ENCODE results near the gene KRT3.

The KRT3 gene

DNA sequence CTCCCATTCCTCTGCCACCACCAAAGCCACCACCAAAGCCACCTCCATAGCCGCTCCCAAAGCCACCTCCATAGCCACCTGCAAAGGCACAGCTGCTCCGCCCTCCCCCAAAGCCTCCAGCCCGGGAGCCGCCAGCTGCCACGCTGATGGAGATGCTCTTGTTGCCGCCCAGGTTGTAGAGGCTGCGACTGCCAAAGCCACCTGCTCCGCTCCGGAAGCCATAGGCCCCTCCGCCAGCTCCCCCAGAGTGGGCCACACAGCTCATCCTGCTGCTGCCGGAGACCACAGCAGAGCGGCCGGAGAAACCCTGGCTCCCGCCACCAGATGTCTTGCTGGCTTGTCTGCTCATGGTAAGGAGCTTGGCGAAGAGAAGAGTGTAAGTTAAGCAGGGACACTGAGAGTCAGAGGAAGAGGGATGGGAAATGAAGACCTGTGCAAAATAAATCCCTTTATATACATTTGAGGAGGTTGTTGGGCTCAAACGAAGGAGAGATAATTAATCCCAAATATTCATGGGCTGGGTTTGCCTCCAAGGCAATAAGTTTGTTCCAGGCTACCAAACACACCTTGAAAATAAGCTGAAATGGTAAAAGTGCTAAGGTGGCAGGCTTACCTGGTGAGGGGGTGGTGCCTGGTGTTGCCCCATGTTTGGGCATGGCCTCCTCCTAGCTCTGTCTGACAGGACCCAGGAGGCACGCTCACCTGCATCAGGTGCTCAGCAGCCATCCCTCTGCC, at the start of gene KRT3:
KRT3 (minus strand) TSS at position 424 of the 735 bp plus-strand sequence; CDS start at position 349, 75 bp downstream.
- no peak for DNase-seq

DNA sequence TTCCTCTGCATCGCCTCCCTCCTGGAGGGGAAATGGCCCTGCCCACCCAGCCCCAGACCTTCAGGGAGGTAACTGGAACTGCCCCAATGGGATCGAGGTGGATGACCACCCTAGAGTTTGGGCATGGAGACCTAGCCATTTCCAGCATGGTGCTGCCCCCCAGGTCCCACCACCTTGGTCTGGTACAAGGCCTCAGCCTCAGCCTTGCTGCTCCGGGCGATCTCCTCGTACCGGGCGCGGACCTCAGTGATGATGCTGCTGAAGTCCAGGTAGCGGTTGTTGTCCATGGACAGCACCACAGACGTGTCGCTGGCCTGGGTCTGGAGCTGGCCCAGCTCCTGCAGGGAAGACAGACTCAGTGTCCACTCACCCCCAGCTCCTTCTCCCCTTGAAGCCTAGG, 48.5 kb upstream of the KRT3 start:
- DNase-seq, result no peak

DNA sequence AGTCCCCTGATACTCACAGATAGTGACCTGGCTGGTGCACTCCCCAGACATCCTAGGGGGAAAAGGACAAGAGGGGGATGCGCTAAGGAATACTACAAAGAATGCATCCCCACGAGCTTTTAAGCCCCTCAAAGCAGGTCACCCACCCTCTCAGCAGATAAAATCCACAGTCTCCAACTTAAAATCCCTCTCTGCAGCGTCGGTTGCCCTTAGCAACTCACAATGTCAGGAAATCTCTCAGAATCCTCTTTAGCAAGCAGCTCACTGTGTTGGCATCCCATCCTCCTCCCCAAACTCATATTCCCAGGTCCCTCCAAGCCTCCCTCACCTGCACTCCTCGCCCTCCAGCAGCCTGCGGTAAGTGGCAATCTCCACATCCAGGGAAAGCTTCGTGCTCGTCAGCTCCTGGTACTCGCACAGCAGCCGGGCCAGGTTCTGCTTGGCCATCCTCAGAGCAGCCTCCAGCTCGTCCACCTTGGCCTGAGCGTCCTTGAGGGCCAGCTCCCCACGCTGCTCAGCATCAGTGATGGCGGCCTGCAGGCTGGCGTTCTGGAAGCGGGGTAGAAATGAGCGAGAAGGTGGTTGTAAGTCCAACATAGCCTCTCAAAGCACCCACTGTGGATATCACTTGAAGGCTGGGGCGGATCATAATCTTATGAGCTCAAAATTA, 43.7 kb upstream of the KRT3 start:
- DNase-seq, result no peak

DNA sequence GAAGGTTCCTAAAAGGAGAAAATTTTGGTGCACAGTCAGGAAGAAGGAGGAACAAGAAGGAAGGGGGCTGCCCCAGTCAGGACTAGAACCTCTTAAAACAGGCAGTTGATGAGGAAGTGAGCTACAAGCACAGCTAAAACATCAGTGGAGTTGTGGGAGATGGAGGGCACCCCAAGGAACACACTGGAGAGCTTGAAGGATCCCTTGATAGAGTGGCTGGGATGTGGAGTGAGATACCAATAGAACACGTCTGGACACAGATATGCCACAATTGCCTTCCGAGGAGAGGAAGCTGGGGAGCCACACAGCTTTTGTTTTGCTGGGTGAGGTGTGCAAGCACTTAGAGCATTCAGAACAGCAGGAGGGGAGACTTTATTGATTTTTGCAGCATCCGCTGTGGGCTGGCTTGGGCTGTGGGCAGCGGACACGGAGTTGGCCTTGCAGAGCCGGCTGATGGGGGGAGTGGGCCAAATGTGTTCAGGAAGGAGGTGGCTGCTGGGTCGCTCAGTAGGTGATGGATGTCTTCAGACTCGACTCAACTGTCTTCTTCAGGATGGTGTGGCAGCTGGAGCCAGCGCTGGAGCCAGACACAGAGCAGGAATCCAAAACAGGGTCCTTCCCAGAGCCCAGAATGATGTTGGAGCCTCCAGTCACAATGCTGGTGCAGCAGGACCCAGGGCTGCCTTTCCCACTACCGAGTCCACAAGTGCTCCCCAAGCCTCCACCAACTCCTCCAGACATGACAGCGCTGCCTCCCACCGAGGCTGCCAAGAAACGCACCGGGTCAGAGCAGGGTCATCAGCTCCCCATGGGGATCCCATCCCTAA, 42.9 kb upstream of the KRT3 start:
- DNase-seq, result no peak

DNA sequence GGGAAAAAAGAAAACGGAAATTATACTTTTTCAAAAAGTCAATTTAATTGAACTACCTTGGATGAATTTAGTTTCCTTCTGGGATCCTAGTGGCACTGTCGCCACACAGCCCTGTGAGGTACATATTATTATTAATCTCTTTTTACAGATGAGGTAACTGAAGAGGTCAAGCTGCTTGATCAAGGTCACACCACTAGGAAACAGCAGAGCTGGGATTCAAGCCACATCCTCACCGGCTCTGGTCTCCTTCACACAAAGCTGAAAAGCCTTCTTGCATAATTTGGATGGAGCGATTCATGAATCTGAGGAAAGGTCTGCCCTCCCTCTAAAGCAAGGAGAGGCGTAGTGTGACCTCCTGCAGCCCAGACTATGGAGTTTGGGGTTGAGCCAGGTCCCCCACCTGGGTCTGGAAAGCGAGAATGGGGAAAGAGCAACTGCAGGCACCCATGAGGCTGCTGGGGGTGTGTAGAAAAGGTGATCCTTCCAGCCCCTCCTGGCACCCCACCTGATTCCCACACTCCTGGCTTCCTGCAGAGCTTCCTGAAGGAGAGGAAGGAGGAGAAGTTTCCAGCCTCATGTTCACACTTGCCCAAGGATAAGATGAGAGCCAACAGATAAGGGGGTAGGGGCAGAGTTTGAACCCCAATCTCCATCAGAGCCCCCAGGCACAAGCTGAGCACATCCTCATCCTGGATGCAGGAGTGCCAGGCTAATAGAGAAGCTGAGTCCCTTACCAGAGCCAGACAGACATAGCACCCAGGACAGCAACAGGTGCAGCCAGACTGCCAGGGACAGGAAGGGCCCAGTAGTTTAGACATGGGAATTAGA, 42.1 kb upstream of the KRT3 start:
- DNase-seq, result no peak

DNA sequence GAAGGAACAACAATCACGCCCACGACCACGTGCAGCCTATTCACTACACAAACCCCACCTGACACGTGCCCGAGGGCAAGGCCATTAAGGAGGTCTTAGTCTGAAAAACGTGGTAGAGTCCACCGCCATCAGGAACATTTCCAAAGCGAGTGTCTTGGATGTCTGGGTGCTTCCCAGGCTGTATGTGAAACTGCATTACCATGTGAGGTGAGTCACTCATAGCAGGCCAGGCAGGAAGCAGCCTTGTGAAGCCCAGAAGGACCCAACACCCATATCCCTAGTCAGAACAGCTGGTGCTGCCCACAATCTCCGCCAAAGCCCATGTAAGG, 41.5 kb upstream of the KRT3 start:
- DNase-seq, result no peak

DNA sequence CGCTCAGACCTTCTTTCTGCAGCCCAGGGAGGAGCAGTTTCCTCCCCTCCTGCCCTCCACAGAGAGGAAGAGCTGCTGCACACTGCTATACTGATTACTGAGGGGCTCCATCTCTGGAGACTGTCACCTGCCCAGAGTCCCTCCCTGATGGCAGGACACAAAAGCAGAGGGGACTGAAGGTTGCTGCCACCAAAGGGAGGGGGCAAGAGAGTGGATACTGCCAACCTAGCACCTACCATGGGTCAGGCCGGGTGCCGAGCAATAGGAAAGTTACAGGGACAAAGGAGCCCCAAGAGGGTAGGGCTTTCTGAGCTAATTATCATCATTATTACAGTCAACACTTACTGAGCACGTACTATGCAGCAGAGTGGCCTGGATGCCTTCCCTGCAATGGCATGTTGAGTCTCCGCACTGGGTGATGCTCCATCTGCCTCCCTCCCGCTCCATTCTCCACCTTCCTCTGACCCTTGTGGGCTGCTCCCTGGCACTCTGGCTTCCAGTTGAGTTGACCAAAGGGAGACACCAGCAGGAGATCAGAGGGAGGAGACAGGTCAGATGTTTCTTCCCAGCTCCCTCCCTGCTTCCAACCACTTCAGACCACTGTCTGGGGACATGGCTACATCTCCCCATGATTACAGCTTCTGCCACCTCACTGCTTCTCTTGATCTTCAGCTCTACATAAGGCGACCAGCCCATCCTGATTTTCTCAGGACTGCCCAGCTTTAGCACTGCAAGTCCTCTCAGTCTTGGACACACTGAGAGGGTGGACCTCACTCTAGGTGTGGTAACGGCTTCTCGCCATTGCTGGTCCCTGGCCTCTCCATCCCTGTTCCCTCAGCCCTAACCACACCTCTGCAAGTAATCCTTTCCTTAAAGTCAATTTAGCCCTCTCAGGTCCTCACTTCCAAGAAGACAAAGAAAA, 40.8 kb upstream of the KRT3 start:
- DNase-seq, result no peak

DNA sequence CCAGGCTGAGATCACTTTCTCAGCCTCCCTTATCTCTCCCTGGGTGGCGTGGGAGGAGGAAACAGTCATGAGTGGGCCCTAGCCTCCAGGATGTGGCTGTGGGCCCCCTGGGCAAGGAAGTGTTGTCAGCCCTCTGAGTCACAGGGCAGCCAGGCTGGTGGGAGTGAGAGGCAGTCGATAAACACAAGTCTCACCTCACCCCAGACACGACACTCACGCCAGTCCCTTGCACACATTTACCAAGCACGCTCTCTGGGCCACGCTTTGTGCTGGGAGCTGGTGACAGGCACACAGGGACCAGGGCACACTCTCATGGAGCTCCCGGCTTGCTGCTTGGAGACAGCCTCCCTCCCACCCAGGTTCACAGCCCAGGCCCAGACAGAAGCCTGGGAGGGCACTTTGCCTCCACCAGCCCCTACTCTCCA, 40.1 kb upstream of the KRT3 start:
- no peak for DNase-seq

DNA sequence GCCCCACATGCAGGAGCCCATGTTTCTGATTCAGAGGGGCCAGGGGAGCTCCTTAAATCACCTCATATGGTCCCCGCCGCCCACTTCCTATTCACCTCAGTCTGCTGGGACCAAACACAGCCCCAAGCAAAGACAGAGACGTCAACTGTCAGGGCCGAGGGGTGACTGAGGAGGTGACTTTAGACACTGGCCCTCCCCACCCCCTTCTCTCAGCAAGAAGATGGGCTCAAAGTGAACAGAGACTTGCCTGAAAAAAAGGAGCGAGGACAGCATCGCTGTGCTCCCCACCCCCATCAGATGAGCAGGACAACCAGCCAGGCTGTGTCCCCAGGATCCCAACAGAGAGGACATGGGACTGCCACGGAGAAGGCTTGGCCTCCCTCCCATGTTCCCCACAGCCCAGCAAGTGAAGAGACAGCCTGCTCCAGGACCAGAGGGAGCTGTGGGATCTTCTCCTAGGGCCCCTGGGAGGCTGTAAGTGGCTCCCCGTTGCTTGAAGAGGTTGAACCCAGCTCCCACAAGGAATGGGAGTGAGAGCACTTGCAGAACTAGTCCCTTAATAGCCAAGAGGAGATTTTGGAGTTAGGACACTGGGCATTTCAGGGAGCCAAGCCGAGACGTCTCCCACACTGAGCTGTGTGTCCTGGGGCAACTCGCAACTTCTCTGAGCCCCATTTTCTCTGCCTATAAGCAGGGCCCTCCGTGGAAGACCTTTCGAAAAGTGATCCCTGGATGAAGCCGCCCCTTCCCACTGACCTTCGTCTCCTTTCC, 39.5 kb upstream of the KRT3 start:
- DNase-seq, result no peak

DNA sequence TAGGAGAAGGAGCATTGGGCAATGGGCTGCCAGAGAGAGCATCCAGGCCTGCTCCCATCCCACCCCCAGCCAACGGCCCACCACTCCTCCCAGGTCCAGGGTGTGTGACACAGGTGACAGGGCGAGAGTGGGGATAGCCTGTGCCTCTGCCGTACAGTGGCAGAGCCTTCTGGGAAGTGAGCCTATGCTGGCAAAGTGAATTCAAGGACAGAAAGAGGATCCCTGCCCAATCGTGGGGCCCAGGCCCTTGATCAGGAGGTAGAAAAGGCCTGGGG, 38.7 kb upstream of the KRT3 start:
- no peak for DNase-seq

DNA sequence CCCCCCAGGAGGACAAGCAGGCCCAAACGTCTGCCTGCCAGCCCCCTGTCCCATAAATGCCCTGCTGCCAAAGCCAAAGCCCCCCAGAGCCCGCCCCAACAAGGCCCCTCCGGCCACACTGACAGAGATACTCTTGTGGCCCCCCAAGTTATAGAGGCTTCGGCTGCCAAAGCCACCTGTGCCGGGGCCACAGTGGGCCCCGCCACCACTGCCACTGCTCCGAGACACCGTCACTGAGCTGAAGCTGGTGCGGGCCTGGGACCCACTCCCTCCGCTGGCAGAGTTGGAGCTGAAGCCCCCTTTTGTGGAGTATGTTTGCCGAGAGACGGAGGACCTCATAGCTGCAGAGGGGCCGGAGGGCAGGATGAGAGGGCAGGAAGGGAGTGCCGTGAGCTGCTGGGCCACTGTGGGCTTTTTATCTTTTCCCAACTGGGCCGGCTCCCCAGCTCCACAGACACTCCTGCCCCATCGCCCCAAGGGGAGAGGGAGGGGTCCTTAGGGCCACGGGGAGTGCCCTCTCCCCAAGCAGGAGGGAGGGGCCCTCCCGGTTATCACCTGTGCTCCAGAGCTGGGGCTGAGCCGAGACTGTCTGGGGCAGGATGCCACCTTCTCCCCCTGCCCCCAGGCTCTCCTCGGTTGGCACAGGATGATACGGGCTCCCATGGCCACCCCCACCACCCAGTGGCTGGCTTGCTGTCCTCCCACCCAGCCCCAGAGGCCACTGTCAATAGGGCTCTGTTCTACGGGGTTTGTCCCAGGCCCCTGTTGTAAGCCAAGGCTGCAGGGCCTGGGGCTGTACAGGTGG, 38.2 kb upstream of the KRT3 start, which contains the start of gene KRT79:
KRT79 (minus strand) TSS at position 390 of the 805 bp plus-strand sequence; CDS start at position 339, 51 bp downstream.
- no peak for DNase-seq

DNA sequence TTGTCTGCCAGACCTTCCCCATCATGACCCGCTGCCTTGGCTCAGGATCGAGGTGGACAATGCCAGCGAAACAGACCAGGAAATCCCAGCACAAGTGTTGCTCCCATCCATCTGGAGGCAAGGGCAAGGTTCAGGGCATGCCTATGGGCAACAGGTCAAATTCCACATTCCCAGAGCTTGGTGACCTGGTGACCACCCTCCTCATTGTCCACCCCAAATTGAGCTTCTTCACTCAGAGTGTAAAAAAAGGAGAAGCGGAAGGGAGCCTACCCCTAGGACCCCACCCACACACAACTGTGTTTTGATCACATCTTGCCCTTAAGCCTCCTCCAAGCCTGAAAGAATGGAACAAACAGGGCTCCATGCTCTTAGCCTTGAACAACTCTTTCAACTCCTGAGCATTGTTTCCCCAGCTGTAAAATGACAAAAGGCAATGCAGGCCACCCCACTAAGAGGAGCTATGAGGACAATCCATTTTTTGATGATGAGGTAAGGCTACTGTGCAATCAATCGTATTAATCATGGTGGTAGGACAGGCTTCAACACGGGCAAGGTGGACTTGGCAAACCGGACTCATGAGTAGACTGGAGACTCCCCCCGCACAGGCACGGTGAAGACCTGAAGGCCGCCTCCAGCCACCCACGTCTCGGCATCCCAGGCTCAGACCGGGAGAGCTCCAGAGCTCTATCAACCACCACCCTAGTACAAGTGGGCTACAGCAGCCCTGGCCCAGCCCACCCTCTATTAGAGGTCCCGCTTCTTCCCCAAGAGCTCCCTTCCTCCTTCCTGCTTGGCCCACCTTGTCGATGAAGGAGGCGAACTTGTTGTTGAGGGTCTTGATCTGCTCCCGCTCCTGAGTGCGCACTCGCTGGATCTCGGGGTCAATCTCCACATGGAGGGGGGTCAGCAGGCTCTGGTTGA, 37.3 kb upstream of the KRT3 start:
- no peak for DNase-seq

DNA sequence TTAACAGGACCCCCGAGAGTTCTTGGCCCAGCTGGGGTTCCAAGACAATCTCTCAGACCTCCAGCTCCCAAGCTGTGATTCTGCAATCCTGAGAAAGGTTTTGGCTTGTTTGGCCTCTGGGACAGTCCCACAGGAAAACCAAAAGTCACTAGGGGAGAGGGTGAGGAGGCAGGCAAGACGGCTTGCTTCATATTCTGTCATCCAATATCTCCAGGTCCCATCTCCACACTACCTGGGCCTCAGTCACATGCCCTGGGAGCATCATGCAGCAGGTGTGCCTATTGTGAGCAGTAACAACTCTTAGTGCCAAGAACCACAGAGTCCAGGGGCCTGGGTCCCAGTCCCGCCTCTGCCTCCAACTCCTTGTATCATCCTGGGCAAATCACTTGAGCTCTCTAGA, 36.5 kb upstream of the KRT3 start:
- DNase-seq, result no peak

DNA sequence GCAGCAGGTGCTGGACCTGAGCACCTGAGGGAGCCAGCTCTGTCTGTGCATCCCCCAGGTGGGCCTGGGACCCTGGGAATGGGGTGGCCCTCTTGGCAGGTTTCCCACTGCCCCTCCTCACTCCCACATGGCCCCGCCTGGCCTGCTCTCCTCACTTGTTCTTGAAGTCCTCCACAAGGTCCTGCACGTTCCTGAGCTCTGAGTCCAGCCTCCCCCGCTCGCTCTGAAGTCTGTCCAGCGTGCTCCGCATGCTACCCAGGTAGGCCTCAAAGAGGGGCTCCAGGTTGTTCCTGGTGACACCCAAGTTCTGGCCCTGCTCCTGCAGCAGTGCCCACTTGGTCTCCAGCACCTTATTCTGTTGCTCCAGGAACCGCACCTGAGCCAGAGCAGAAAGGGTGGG, 35.3 kb upstream of the KRT3 start:
- no peak for DNase-seq

DNA sequence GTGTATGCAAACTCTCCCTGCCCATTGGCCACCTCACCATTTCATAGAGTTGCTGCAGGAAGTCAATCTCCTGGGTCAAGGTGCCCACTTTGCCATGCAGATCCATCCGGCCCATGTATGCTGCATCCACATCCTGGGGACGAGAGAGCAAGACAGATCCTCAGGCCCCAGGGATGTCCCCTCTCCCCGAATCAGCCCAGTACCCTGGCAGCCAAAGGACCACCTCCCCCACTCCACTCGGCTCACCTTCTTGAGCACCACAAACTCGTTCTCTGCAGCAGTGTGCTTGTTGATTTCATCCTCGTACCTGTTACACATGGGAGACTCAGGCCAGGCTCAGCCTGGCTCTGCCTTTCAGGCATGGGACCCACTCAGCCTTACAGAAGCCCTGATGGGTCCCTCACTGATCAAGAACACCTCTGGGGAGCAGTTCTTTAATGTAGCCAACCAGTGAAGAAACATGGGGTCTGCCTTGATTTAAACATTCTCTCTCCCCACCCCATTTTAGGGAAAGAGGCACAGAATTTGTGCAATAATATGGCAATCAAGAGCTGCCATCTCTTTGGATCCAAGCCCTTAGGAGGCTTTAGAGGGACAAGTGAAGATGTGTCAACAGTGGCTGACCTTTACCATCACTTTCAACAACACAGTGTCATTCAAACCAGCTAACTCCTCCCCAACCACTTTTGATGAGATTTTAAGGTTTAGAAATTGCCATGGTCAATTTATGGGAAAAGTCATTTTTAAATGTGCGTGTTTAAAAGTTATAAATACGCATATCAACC, 34.3 kb upstream of the KRT3 start:
- no peak for DNase-seq

DNA sequence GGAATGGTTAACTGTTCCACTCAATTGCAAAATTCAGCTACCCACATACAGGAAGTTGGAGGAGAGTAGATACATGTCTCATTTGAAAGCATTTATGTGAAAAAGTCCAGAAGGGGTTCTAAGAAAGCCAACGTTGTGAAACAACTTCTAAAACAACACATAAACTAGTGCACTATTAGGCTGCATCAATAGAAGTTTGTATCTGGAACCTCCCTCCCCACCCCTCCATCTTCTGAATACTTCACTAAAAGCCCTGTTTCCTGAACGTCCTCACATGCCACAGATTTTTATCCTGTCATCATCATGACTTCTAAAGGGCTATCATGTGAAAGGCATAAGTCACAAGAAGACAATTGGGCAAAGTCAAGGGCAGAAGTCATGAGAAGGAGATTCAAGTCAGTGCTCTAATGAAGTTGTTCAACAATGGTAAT, 32.7 kb upstream of the KRT3 start:
- no peak for DNase-seq

DNA sequence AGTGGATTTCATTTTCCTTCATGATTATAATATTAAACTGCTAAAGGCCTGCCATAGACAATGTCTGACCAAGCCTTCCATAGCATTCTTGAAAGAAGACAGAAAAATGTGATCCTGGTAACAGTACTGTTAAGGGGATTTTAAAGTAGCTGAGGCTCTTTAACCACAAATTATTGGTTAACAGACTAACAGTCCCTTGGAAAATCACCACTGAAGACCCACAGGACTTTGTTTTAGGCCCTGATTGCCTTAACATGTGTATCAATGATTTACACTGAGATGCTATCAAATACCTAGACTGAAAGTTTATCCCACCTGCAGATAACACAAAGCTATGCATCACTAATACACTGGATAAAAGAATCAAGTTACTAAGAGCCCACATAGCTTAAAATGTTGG, 32.2 kb upstream of the KRT3 start:
- no peak for DNase-seq
